MM.1S (cell line): ENCODE data around the gene FAM120B.

Experiments
- CTCF ChIP-seq: fragments of 300-600 bp; sonication (generic); IDR thresholded peaks from 2 replicates; pipeline ENCODE4 v1.5.1; 2016; ENCODE audit warnings: antibody characterized with exemption, low read length, mixed read lengths
- EZH2 ChIP-seq: fragments of 300-600 bp; sonication (generic); optimal IDR thresholded peaks from 2 replicates; pipeline ENCODE3; 2017; ENCODE audit warnings: low read depth, mild to moderate bottlenecking, antibody characterized with exemption, low read length, mixed read lengths
- EZH2phosphoT487 ChIP-seq: fragments of 300-600 bp; sonication (generic); IDR thresholded peaks from 2 replicates; pipeline ENCODE4 v1.6.1; 2018; ENCODE audit warnings: antibody characterized with exemption, low read length

GRCh38 chr6:170313716-170314295 lies 7.2 kb downstream of the FAM120B start:
- TF ChIP-seq CTCF (no peak), EZH2 (no peak), EZH2phosphoT487 (no peak)
